Fibroblast of mammary gland (primary cell): ENCODE data around the gene CRTC2.

Experiments used
- DNase-seq: peaks from one replicate; pipeline ENCODE4 v3.0.0-alpha.2; 2010; ENCODE audit warnings: low read depth
- H3K4me3 ChIP-seq: 2 replicates; pipeline ENCODE4 v1.5.1; 2011; ENCODE audit warnings: low read depth, mild to moderate bottlenecking, low read length, moderate library complexity; ENCODE audit not compliant: control insufficient read depth
- TF ChIP-seq, protein P1 (sequence below): conservative IDR thresholded peaks from 2 replicates; pipeline ENCODE4 v1.5.1; 2011; ENCODE audit warnings: low read depth, low read length, inconsistent platforms; ENCODE audit not compliant: control insufficient read depth, insufficient read depth

CRTC2 gene

DNA sequence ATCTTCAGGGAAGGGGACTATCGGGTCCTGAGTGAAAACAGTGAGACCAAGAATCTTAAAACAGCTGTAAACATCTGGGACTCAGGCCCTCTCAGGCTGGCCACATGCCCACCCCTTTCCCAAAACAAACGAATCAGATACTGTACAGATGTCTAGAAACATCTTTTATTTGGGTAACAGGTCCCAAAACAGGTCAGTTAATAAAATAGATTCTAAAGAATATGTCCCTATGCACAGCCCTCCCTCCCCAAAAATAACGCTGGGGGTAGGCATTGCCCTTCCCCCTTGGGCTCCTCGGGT, 499 bp upstream of the CRTC2 start:
- DNase-seq = no peak
- TF ChIP-seq, protein P1, sequence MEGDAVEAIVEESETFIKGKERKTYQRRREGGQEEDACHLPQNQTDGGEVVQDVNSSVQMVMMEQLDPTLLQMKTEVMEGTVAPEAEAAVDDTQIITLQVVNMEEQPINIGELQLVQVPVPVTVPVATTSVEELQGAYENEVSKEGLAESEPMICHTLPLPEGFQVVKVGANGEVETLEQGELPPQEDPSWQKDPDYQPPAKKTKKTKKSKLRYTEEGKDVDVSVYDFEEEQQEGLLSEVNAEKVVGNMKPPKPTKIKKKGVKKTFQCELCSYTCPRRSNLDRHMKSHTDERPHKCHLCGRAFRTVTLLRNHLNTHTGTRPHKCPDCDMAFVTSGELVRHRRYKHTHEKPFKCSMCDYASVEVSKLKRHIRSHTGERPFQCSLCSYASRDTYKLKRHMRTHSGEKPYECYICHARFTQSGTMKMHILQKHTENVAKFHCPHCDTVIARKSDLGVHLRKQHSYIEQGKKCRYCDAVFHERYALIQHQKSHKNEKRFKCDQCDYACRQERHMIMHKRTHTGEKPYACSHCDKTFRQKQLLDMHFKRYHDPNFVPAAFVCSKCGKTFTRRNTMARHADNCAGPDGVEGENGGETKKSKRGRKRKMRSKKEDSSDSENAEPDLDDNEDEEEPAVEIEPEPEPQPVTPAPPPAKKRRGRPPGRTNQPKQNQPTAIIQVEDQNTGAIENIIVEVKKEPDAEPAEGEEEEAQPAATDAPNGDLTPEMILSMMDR = no peak
- peak overlapping the region; percentile 35 for H3K4me3 ChIP-seq

DNA sequence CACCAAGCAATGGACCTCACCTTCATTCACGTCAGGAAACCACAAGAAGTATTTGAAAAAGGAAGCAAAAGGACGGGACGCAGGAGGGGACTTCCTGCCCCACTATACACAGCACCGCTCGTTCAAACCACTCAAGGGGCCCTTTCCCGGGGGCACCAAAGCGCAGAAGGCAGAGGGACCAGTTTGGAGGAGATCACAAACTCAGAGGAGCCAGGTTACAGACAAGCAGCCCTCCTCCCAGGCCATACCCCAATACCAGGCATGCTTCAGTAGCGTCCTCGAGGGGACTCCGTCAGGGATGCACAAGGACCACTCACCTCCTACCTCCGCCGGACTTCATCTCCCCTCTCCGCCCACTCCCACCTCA, 685 bp downstream of the CRTC2 start:
- TF ChIP-seq, protein P1 = no peak
- H3K4me3 ChIP-seq = peak overlapping the region; percentile 90
- no peak for DNase-seq

GRCh38 chr1:153956997-153957715, 1.3 kb downstream of the CRTC2 start:
- DNase-seq = no peak
- TF ChIP-seq, protein P1 = no peak
- peak overlapping the region; percentile 90 for H3K4me3 ChIP-seq

DNA sequence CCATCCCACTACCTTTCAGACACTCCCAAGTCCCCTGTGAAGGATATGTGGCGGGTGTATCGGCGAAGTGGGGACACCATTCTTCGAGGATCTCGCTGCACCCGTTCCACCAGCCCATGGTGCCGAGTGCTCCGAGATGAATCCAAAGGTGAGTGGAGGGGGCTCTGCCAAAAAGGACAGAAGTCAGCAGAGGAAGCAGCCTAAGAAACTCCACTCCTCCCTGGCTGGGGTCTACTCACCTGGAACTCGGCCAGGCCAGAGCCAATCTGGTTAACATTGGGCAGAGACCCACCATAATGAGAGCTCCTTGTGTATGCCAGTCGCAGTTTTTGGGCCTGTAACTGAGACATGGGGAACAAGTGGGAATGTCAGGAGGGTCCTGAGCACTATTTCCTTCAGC, 3.6 kb downstream of the CRTC2 start:
- no peak for DNase-seq
- H3K4me3 ChIP-seq = no peak overlapping the region
- TF ChIP-seq, protein P1 = no peak

DNA sequence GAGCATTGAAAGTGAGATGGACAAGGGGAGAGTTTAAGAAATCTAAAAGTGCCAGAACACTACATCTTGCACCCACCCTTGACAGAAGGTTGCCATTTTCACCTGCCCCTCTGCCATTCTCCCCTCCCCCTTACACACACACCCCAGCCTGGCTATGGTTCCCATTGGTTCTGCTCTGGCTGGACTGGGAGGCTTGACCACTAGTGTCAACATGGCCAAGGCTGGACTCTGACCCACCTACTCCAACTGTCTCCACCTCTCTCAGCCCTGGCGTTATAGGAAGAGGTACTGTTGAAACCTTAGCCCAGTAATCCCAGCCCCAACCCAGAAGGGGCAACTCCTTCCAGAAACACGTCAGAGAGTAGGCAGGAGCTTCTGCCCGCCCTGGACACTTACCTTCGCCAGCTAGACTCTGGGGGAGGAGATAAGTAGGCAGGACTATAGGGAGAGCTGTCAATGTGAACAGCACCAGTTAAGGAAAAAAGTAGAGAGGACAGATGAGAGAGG, 4.5 kb downstream of the CRTC2 start:
- no peak overlapping the region for H3K4me3 ChIP-seq
- no peak for DNase-seq
- TF ChIP-seq, protein P1 = no peak

- TF ChIP-seq, protein P1 = no peak
Observed at GRCh38 chr1:153951801-153952200, 6.6 kb downstream of the CRTC2 start.

More at GRCh38 chr1:153951801-153952200, 6.6 kb downstream of the CRTC2 start:
- DNase-seq = no peak
- no peak overlapping the region for H3K4me3 ChIP-seq
